Upper lobe of left lung (tissue), 6 donors: ENCODE results near the gene COL19A1. TPM values are rescaled to one million over a fixed set of nuclear protein-coding genes. Genes with fewer than 3 reads are reported as not detected.

ENCODE experiments used
- ATAC-seq, 2 donors: fragments of 200-7000 bp; cut with Tn5 transposase; one replicate each; pipeline ENCODE4 v1.9.1; 2022; ENCODE audit warnings: mild to moderate bottlenecking in 2 of 2, moderate library complexity in 2 of 2; ENCODE audit not compliant: low FRiP score in 2 of 2
- DNase-seq, 2 donors: peaks; one replicate each; pipeline ENCODE4 v3.0.0-alpha.2; 2019 to 2020
- H3K27ac ChIP-seq, 4 donors: fragments of 200-600 bp; sonication (generic); one replicate each; pipeline ENCODE4 v1.5.1; 2016 to 2019
- H3K27me3 ChIP-seq, 4 donors: fragments of 200-600 bp; sonication (generic); one replicate each; pipeline ENCODE4 v1.5.1; 2017 to 2019
- H3K36me3 ChIP-seq, 4 donors: fragments of 200-600 bp; sonication (generic); one replicate each; pipeline ENCODE4 v1.5.1; 2016 to 2019
- H3K4me1 ChIP-seq, 4 donors: fragments of 200-600 bp; sonication (generic); one replicate each; pipeline ENCODE4 v1.5.1; 2018 to 2019
- H3K4me3 ChIP-seq, 4 donors: fragments of 200-600 bp; sonication (generic); one replicate each; pipeline ENCODE4 v1.5.1; 2017 to 2019; ENCODE audit warnings: mild to moderate bottlenecking in 2 of 4, moderate library complexity in 1 of 4
- H3K9me3 ChIP-seq, 4 donors: fragments of 200-600 bp; sonication (generic); one replicate each; pipeline ENCODE4 v1.5.1; 2018 to 2019
- CTCF ChIP-seq, 6 experiments: fragments of 450-650 bp in 4 of 6; fragments of 200-600 bp in 2 of 6; sonication (generic) in 2 of 6; IDR thresholded peaks; one replicate each; pipeline ENCODE4 v1.5.1; 2016 to 2019; ENCODE audit warnings: antibody characterized with exemption in 6 of 6
- EP300 ChIP-seq, 4 donors: sonication (generic); formaldehyde crosslinking; IDR thresholded peaks; one replicate each; pipeline ENCODE4 v1.5.1; 2017; ENCODE audit warnings: antibody characterized with exemption in 4 of 4, control low read depth in 2 of 4
- POLR2A ChIP-seq, 4 donors: fragments of 450-650 bp; IDR thresholded peaks; one replicate each; pipeline ENCODE4 v1.5.1; 2016 to 2017; ENCODE audit warnings: antibody characterized with exemption in 4 of 4, mild to moderate bottlenecking in 2 of 4
- POLR2AphosphoS5 ChIP-seq, 2 donors: sonication (generic); formaldehyde crosslinking; IDR thresholded peaks; one replicate each; pipeline ENCODE4 v1.5.1; 2017; ENCODE audit warnings: antibody characterized with exemption in 2 of 2
- WGBS, 2 donors: methylation state at CpG; one replicate each; pipeline ENCODE4 v1.1.5; 2017 to 2018; 5-methylcytosine and 5-hydroxymethylcytosine counted together
- total RNA-seq, 6 donors: library from RNA; depleted of rRNA in 4 of 6; stranded (reverse); fragments of >200 nt in 4 of 6; gene quantifications; one replicate each; pipeline versions ENCODE4 v1.1.0 to v1.2.1, GENCODE V29; 2016 to 2021
- donor health status: DM: no; HTN: no; CAD: no; lungs with moderate emphysema.
- donor health status: DM: no; HTN: yes; CAD: no; lungs with severe emphysema.

The COL19A1 gene
- total RNA-seq, 6 donors from 2014 or later = 0.49 to 1.0 TPM; not detected in 4

- DNase-seq (no peak), ATAC-seq (no peak)
- H3K27me3 ChIP-seq = no peaks in the 10 kb centered on the region
- 67 to 70% methylated on average over 1 of the region's 1 CpG for WGBS, 2 donors
- H3K4me3 ChIP-seq = no peak overlapping the region
- no peaks in the 10 kb centered on the region for H3K36me3 ChIP-seq
- no peaks in the 10 kb centered on the region for H3K9me3 ChIP-seq
- TF ChIP-seq POLR2AphosphoS5 (IDR thresholded peaks at IDR 0.05) = no peak
- TF ChIP-seq POLR2A (IDR thresholded peaks at IDR 0.05) = no peak
- TF ChIP-seq EP300 (IDR thresholded peaks at IDR 0.05) = no peak
- no peak for TF ChIP-seq CTCF (IDR thresholded peaks at IDR 0.05)
- H3K4me1 ChIP-seq = no peaks in the 10 kb centered on the region
- no peak overlapping the region for H3K27ac ChIP-seq
These were observed 290.7 kb downstream of the COL19A1 start for GRCh38 chr6:70157086-70157485.

- DNase-seq (no peak), ATAC-seq (no peak)
- Histone ChIP-seq H3K36me3 (no peaks in the 10 kb centered on the region), H3K9me3 (no peaks in the 10 kb centered on the region), H3K27me3 (no peaks in the 10 kb centered on the region), H3K4me3 (no peak overlapping the region), H3K4me1 (no peaks in the 10 kb centered on the region), H3K27ac (no peak overlapping the region)
- no peak for TF ChIP-seq CTCF (IDR thresholded peaks at IDR 0.05)
- TF ChIP-seq EP300 (IDR thresholded peaks at IDR 0.05) = no peak
- TF ChIP-seq POLR2A (IDR thresholded peaks at IDR 0.05) = no peak
- TF ChIP-seq POLR2AphosphoS5 (IDR thresholded peaks at IDR 0.05) = no peak
- 62 to 69% methylated on average over 1 of the region's 1 CpG for WGBS, 2 donors
These were observed 293.9 kb downstream of the COL19A1 start for GRCh38 chr6:70160276-70160675.

GRCh38 chr6:70162972-70163371 lies 296.6 kb downstream of the COL19A1 start:
- Histone ChIP-seq H3K27ac (no peak overlapping the region), H3K36me3 (no peaks in the 10 kb centered on the region), H3K4me3 (no peak overlapping the region), H3K9me3 (no peaks in the 10 kb centered on the region), H3K4me1 (no peaks in the 10 kb centered on the region), H3K27me3 (no peaks in the 10 kb centered on the region)
- ATAC-seq (no peak), DNase-seq (no peak)
- TF ChIP-seq POLR2AphosphoS5 (IDR thresholded peaks at IDR 0.05) (no peak), CTCF (IDR thresholded peaks at IDR 0.05) (no peak), EP300 (IDR thresholded peaks at IDR 0.05) (no peak), POLR2A (IDR thresholded peaks at IDR 0.05) (no peak)
- 65 to 66% methylated on average over 3 of the region's 3 CpGs for WGBS, 2 donors

- WGBS, 2 donors = 91 to 94% methylated on average over 3 of the region's 3 CpGs
- no peak for ATAC-seq
- no peak overlapping the region for H3K27ac ChIP-seq
These were observed 297.4 kb downstream of the COL19A1 start for GRCh38 chr6:70163795-70164194.

More at GRCh38 chr6:70163795-70164194, 297.4 kb downstream of the COL19A1 start:
- Histone ChIP-seq H3K36me3 (no peaks in the 10 kb centered on the region), H3K4me1 (no peaks in the 10 kb centered on the region), H3K9me3 (no peaks in the 10 kb centered on the region), H3K4me3 (no peak overlapping the region), H3K27me3 (no peaks in the 10 kb centered on the region)
- no peak for DNase-seq
- TF ChIP-seq CTCF (IDR thresholded peaks at IDR 0.05) = no peak
- no peak for TF ChIP-seq POLR2A (IDR thresholded peaks at IDR 0.05)
- no peak for TF ChIP-seq EP300 (IDR thresholded peaks at IDR 0.05)
- TF ChIP-seq POLR2AphosphoS5 (IDR thresholded peaks at IDR 0.05) = no peak
